Activated CD8-positive, alpha-beta memory T cell treated with anti-CD3 and anti-CD28 coated beads for 1 hour (primary cell): ENCODE results near the gene USP15.

Experiments used
- DNase-seq, 2 donors: peaks; one replicate each; pipeline ENCODE4 v3.0.0-alpha.2; 2020; ENCODE audit warnings: low read depth in 1 of 2; ENCODE audit errors: extremely low read depth in 1 of 2

Gene USP15

GRCh38 chr12:62259993-62260732 is at the start of gene USP15:
USP15 (plus strand) TSS chr12:62260404; CDS start chr12:62260415, 11 bp downstream.
- DNase-seq: peak; percentile 90 to 93

GRCh38 chr12:62210422-62210821 is 49.8 kb upstream of the USP15 start:
- no peak for DNase-seq

GRCh38 chr12:62211510-62211909 is 48.7 kb upstream of the USP15 start:
- no peak for DNase-seq

- no peak for DNase-seq
These were observed 45.4 kb upstream of the USP15 start for GRCh38 chr12:62214846-62215245.

- no peak for DNase-seq
These were observed 44.7 kb upstream of the USP15 start for GRCh38 chr12:62215506-62215905.

GRCh38 chr12:62217466-62218194 is 42.6 kb upstream of the USP15 start:
- DNase-seq: no peak

- no peak for DNase-seq
These were observed 39.1 kb upstream of the USP15 start for GRCh38 chr12:62221107-62221506.

GRCh38 chr12:62224601-62225000 is 35.6 kb upstream of the USP15 start:
- DNase-seq: no peak

GRCh38 chr12:62227091-62227490 is 33.1 kb upstream of the USP15 start:
- no peak for DNase-seq

- no peak for DNase-seq
These were observed 29.6 kb upstream of the USP15 start for GRCh38 chr12:62230652-62231051.

- DNase-seq: no peak
These were observed 28.0 kb upstream of the USP15 start for GRCh38 chr12:62232143-62232729.

GRCh38 chr12:62233805-62234204 is 26.4 kb upstream of the USP15 start:
- no peak for DNase-seq

GRCh38 chr12:62239571-62239970 is 20.6 kb upstream of the USP15 start:
- DNase-seq: no peak

- no peak for DNase-seq
These were observed 12.7 kb upstream of the USP15 start for GRCh38 chr12:62247281-62248045.

GRCh38 chr12:62248873-62249272 is 11.3 kb upstream of the USP15 start:
- no peak for DNase-seq

- no peak for DNase-seq
These were observed 10.8 kb upstream of the USP15 start for GRCh38 chr12:62249419-62249818.

- DNase-seq: no peak
These were observed 9.3 kb upstream of the USP15 start for GRCh38 chr12:62250671-62251608.

- DNase-seq: no peak
These were observed 8.6 kb upstream of the USP15 start for GRCh38 chr12:62251609-62251958.

GRCh38 chr12:62252576-62252975 is 7.6 kb upstream of the USP15 start:
- DNase-seq: no peak

- no peak for DNase-seq
These were observed 5.2 kb upstream of the USP15 start for GRCh38 chr12:62254967-62255366.
